Body of pancreas (tissue), 4 donors: Measurements from ENCODE around the gene RNLS.

Source experiments
- POLR2A ChIP-seq, 3 donors: fragments of 450-650 bp; IDR thresholded peaks; one replicate each; pipeline ENCODE4 v1.6.1; 2016; ENCODE audit warnings: antibody characterized with exemption in 3 of 3, mild to moderate bottlenecking in 2 of 3
- TF ChIP-seq, protein P1 (sequence below), 7 experiments: fragments of 450-650 bp in 4 of 7; fragments of 200-600 bp in 3 of 7; sonication (generic) in 3 of 7; IDR thresholded peaks; one replicate each; pipeline ENCODE4 v1.5.1; 2016 to 2019; ENCODE audit warnings: antibody characterized with exemption in 7 of 7

DNA sequence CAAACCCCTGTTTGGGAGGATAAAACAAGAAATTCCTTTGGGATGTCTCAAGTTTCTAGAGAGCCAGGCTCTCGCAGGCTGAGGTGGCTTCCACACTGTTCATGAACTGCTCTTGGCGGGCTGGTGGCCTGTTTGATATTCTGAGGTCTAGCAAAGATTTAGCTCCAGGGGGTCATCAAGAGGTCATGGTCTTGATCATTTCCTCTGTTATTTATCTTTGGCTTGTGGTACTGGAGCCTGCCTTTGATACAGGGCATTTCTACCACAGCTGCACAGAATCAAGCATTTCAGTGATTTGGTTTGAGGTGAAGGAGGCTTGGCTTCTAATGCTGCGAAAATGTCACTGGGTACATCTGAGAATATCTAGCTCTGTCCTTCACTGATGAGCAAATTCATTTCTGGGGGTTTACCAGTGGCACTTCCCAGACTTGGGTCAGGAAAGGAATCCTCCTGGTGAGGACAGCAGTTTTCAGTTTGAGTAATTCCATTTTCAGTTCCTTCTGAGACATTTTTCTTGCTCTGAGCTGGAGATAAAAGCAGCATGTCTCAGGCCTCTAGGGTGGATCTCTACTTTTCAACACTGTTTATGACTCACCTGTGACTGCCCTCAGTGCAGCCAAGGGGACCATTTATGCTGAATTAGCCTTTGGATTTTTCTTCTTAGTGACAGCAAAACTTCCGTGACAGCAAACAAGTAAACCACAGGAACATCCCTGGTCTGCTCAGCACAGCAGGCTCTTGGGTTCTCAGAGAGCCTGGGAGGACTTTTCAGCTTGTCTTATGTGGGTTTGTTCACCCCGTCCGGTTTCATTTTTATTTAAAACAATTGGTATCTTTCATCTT, 312.0 kb downstream of the RNLS start:
- TF ChIP-seq, protein P1, sequence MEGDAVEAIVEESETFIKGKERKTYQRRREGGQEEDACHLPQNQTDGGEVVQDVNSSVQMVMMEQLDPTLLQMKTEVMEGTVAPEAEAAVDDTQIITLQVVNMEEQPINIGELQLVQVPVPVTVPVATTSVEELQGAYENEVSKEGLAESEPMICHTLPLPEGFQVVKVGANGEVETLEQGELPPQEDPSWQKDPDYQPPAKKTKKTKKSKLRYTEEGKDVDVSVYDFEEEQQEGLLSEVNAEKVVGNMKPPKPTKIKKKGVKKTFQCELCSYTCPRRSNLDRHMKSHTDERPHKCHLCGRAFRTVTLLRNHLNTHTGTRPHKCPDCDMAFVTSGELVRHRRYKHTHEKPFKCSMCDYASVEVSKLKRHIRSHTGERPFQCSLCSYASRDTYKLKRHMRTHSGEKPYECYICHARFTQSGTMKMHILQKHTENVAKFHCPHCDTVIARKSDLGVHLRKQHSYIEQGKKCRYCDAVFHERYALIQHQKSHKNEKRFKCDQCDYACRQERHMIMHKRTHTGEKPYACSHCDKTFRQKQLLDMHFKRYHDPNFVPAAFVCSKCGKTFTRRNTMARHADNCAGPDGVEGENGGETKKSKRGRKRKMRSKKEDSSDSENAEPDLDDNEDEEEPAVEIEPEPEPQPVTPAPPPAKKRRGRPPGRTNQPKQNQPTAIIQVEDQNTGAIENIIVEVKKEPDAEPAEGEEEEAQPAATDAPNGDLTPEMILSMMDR (IDR thresholded peaks at IDR 0.05) = no peak
- TF ChIP-seq POLR2A (IDR thresholded peaks at IDR 0.05) = no peak
